ENCODE measurements around the gene TP53TG3C.
"Not testable (repeated sequence)": the region's sequence is repeated elsewhere in the genome, so short reads cannot be mapped to it uniquely, and the experiment has no call there.

Gene TP53TG3C, protein sequence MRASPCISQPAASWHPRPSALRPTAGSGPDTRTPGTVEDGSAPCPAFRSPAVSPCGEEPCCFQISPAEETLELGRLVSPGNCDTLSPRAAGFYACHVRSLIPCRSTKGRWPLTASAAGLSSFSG

DNA sequence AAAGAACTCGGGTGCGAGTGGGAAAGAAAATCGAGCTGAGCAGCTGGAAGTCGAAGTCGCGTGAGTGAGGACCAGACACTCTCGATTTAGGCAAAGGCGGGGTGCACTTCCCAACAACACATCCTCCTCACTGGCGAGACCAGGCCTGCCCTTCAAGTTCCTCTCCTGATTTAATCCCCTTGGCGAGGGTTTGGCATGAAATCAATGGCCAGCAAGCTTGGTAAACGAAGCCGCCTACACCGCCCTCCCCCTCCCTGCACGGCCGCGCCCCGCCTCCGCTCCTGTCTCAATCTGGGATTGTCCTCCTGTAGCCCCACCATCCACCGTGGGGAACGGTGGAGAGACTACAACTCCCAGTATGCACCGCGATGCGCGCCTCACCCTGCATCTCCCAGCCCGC, at the start of gene TP53TG3C:
Gene TP53TG3C, plus strand, starts transcription at position 301 of the 400 bp plus-strand sequence. Its CDS starts 68 bp downstream, at position 369.
- DNase-seq (ENCODE audit: low read depth) = not testable (repeated sequence)
